RWPE2 (cell line): ENCODE results near the gene RNF34.
"Not testable (repeated sequence)": the region's sequence is repeated elsewhere in the genome, so short reads cannot be mapped to it uniquely, and the experiment has no call there.

Source experiments
- ATAC-seq: fragments of 200-7000 bp; cut with Tn5 transposase; 3 replicates; pipeline ENCODE4 v1.9.1; 2021; ENCODE audit warnings: low read depth
- DNase-seq: peaks from one replicate; pipeline ENCODE4 v3.0.0-alpha.2; 2020; ENCODE audit warnings: low spot score
- H3K27ac ChIP-seq: fragments of 450-650 bp; 2 replicates; pipeline ENCODE4 v1.5.1; 2017; ENCODE audit warnings: mild to moderate bottlenecking; ENCODE audit not compliant: poor library complexity, severe bottlenecking
- H3K27me3 ChIP-seq: fragments of 250-450 bp; sonication (Bioruptor Pico); 2 replicates; pipeline ENCODE4 v1.5.1; 2021; ENCODE audit warnings: mild to moderate bottlenecking, moderate library complexity; ENCODE audit not compliant: insufficient read depth, poor library complexity, severe bottlenecking
- H3K36me3 ChIP-seq: fragments of 250-450 bp; sonication (Bioruptor Pico); 2 replicates; pipeline ENCODE4 v1.5.1; 2020; ENCODE audit warnings: low read depth, mild to moderate bottlenecking, moderate library complexity
- H3K4me1 ChIP-seq: fragments of 250-450 bp; sonication (Bioruptor Pico); 2 replicates; pipeline ENCODE4 v1.5.1; 2021; ENCODE audit warnings: mild to moderate bottlenecking, moderate library complexity; ENCODE audit not compliant: insufficient read depth, poor library complexity, severe bottlenecking
- H3K4me3 ChIP-seq: fragments of 250-450 bp; sonication (Bioruptor Pico); 2 replicates; pipeline ENCODE4 v1.5.1; 2021; ENCODE audit warnings: mild to moderate bottlenecking, moderate library complexity; ENCODE audit not compliant: severe bottlenecking
- H3K9me3 ChIP-seq: fragments of 250-450 bp; sonication (Bioruptor Pico); 2 replicates; pipeline ENCODE4 v1.5.1; 2021; ENCODE audit warnings: mild to moderate bottlenecking, moderate library complexity; ENCODE audit not compliant: severe bottlenecking
- TF ChIP-seq, protein P1 (sequence below): fragments of 450-650 bp; IDR thresholded peaks from one replicate; pipeline ENCODE4 v1.5.1; 2017; ENCODE audit warnings: mild to moderate bottlenecking, moderate library complexity; ENCODE audit not compliant: poor library complexity, severe bottlenecking

Gene RNF34

DNA sequence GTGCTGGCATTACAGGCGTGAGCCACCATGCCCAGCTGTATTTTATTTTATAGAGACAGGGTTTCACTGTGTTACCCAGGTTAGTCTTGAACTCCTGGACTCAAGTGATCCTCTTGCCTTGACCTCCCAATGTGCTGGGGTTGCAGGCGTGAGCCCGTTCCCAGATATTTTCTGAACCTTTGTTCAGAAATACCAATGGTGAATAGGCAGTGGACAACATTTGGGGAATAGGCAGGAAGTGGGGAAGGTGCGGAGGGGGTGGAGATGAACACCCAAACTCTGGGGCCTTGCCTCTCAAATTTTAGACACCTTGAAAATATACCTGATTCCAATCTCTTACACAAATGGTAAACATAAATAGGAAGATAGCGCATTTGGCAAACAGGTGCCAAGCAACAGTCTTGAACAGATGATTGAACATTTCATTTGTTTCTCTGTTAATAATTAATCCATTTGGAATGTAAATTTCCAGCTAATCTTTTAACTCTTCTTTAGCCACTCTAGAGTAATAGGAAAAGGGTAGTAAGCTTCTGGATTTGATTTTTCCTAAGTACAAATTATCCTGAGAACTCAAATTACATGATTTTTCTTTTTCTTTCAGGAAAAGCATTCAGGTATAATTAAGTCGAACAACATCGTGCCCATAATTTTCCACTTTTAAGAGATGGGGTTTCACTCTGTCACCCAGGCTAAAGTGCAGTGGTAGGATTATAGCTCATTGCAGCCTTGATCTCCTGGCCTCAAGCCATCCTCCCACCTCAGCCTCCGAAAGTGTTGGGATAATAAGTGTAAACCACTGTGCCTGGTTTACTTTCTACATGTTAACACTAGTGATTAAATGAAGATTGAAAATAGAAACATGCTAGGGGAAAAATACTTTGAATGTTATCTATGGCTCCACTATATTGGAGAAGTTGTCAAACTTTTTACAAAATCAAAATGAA, 22.9 kb upstream of the RNF34 start:
- ATAC-seq (no peak), DNase-seq (no peak)
- TF ChIP-seq, protein P1, sequence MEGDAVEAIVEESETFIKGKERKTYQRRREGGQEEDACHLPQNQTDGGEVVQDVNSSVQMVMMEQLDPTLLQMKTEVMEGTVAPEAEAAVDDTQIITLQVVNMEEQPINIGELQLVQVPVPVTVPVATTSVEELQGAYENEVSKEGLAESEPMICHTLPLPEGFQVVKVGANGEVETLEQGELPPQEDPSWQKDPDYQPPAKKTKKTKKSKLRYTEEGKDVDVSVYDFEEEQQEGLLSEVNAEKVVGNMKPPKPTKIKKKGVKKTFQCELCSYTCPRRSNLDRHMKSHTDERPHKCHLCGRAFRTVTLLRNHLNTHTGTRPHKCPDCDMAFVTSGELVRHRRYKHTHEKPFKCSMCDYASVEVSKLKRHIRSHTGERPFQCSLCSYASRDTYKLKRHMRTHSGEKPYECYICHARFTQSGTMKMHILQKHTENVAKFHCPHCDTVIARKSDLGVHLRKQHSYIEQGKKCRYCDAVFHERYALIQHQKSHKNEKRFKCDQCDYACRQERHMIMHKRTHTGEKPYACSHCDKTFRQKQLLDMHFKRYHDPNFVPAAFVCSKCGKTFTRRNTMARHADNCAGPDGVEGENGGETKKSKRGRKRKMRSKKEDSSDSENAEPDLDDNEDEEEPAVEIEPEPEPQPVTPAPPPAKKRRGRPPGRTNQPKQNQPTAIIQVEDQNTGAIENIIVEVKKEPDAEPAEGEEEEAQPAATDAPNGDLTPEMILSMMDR = no peak
- H3K4me3 ChIP-seq = no peak overlapping the region
- no peaks in the 10 kb centered on the region for H3K36me3 ChIP-seq
- H3K9me3 ChIP-seq = no peaks in the 10 kb centered on the region
- no peaks in the 10 kb centered on the region for H3K27me3 ChIP-seq
- no peaks in the 10 kb centered on the region for H3K4me1 ChIP-seq
- no peak overlapping the region for H3K27ac ChIP-seq

DNA sequence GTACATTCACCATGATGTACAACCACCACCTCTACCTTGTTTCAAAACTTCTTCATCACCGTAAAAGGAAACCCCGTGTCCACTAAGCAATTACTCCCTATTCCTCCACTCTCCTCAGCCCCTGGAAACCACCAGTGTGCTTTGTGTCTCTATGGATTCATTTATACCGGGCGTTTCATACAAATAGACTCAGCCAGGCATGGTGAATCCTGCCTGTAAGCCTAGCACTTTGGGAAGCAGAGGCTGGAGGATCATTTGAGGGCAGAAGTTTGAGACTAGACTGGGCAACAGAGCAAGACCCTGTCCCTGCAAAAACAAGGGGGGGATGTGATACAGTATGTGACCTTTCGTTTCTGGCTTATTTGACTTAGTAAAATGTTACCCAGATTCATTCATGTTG, 21.2 kb upstream of the RNF34 start:
- DNase-seq (no peak), ATAC-seq (no peak)
- Histone ChIP-seq H3K4me3 (no peak overlapping the region), H3K4me1 (no peaks in the 10 kb centered on the region), H3K36me3 (no peaks in the 10 kb centered on the region), H3K27me3 (no peaks in the 10 kb centered on the region), H3K27ac (no peak overlapping the region), H3K9me3 (no peaks in the 10 kb centered on the region)
- TF ChIP-seq, protein P1 = no peak

- Histone ChIP-seq H3K9me3 (no peaks in the 10 kb centered on the region), H3K27me3 (no peaks in the 10 kb centered on the region), H3K4me1 (no peaks in the 10 kb centered on the region), H3K27ac (no peak overlapping the region), H3K4me3 (no peak overlapping the region), H3K36me3 (no peaks in the 10 kb centered on the region)
- ATAC-seq (no peak), DNase-seq (no peak)
- TF ChIP-seq, protein P1 = no peak
Observed at GRCh38 chr12:121379945-121380344, 20.0 kb upstream of the RNF34 start.

GRCh38 chr12:121383601-121384021, 16.3 kb upstream of the RNF34 start:
- Histone ChIP-seq H3K27me3 (no peaks in the 10 kb centered on the region), H3K27ac (no peak overlapping the region), H3K9me3 (no peaks in the 10 kb centered on the region), H3K4me1 (peaks cover 6% of the 10 kb centered on the region), H3K4me3 (no peak overlapping the region), H3K36me3 (no peaks in the 10 kb centered on the region)
- DNase-seq = no peak
- ATAC-seq = no peak
- TF ChIP-seq, protein P1 = peak; percentile 16

DNA sequence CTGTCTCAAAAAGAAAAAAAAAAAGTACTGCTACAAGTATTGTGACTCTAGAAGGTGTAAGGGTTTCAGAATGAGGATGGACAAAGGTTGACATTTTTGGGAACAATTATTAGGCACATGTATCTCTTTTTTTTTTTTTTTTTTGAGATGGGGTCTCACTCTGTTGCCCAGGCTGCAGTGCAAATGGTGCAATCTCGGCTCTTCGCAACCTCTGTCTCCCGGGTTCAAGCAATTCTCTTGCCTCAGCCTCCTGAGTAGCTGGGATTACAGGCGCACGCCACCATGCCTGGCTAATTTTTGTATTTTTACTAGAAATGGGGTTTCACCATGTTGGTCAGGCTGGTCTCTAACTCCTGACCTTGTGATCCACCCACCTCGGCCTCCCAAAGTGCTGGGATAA, 15.0 kb upstream of the RNF34 start:
- H3K27ac ChIP-seq, H3K27me3 ChIP-seq, H3K4me3 ChIP-seq, H3K36me3 ChIP-seq, H3K4me1 ChIP-seq, ATAC-seq, DNase-seq, H3K9me3 ChIP-seq: not testable (repeated sequence)
